BE2C (cell line): ENCODE data around the gene GAPVD1.
"Not testable (repeated sequence)": the region's sequence is repeated elsewhere in the genome, so short reads cannot be mapped to it uniquely, and the experiment has no call there.

ENCODE experiments used
- DNase-seq: peaks from one replicate; pipeline ENCODE4 v3.0.0-alpha.2; 2020
- H3K27me3 ChIP-seq: fragments of 250-450 bp; sonication (Bioruptor Pico); 2 replicates; pipeline ENCODE4 v1.5.1; 2020; ENCODE audit warnings: mild to moderate bottlenecking
- H3K36me3 ChIP-seq: fragments of 250-450 bp; sonication (Bioruptor Pico); 2 replicates; pipeline ENCODE4 v1.5.1; 2020; ENCODE audit warnings: mild to moderate bottlenecking
- H3K4me1 ChIP-seq: fragments of 250-450 bp; sonication (Bioruptor Pico); 2 replicates; pipeline ENCODE4 v1.5.1; 2020
- H3K4me3 ChIP-seq: 2 replicates; pipeline ENCODE4 v1.5.1; 2011; ENCODE audit warnings: low read depth, low read length
- H3K9me3 ChIP-seq: fragments of 250-450 bp; sonication (Bioruptor Pico); 2 replicates; pipeline ENCODE4 v1.5.1; 2020
- CTCF ChIP-seq: IDR thresholded peaks from 2 replicates; pipeline ENCODE4 v1.5.1; 2012; ENCODE audit warnings: mild to moderate bottlenecking, low read depth, low read length

Gene GAPVD1

GRCh38 chr9:125399666-125400065 is 138.0 kb downstream of the GAPVD1 start:
- Histone ChIP-seq H3K9me3 (no peaks in the 10 kb centered on the region), H3K4me1 (no peaks in the 10 kb centered on the region), H3K36me3 (no peaks in the 10 kb centered on the region), H3K27me3 (no peaks in the 10 kb centered on the region), H3K4me3 (no peak overlapping the region)
- DNase-seq: no peak
- no peak for TF ChIP-seq CTCF

GRCh38 chr9:125400232-125400631 is 138.6 kb downstream of the GAPVD1 start:
- H3K4me1 ChIP-seq, H3K36me3 ChIP-seq, H3K9me3 ChIP-seq, H3K4me3 ChIP-seq, H3K27me3 ChIP-seq, DNase-seq: not testable (repeated sequence)

GRCh38 chr9:125400725-125401716 is 139.4 kb downstream of the GAPVD1 start:
- no peaks in the 10 kb centered on the region for H3K4me1 ChIP-seq
- DNase-seq: no peak

GRCh38 chr9:125404733-125405132 is 143.1 kb downstream of the GAPVD1 start:
- Histone ChIP-seq H3K4me3 (no peak overlapping the region), H3K27me3 (no peaks in the 10 kb centered on the region), H3K9me3 (no peaks in the 10 kb centered on the region), H3K4me1 (no peaks in the 10 kb centered on the region), H3K36me3 (no peaks in the 10 kb centered on the region)
- DNase-seq: no peak
- TF ChIP-seq CTCF: no peak

More at GRCh38 chr9:125400725-125401716, 139.4 kb downstream of the GAPVD1 start:
- H3K27me3 ChIP-seq: no peaks in the 10 kb centered on the region
- no peak overlapping the region for H3K4me3 ChIP-seq
- no peaks in the 10 kb centered on the region for H3K36me3 ChIP-seq
- TF ChIP-seq CTCF: no peak
- H3K9me3 ChIP-seq: no peaks in the 10 kb centered on the region

- Histone ChIP-seq H3K27me3 (no peaks in the 10 kb centered on the region), H3K4me1 (no peaks in the 10 kb centered on the region), H3K36me3 (no peaks in the 10 kb centered on the region), H3K4me3 (no peak overlapping the region), H3K9me3 (no peaks in the 10 kb centered on the region)
- TF ChIP-seq CTCF: no peak
- no peak for DNase-seq
These were observed 144.5 kb downstream of the GAPVD1 start for GRCh38 chr9:125405938-125406809.

- no peak for DNase-seq
- Histone ChIP-seq H3K27me3 (no peaks in the 10 kb centered on the region), H3K36me3 (no peaks in the 10 kb centered on the region), H3K4me1 (no peaks in the 10 kb centered on the region), H3K4me3 (no peak overlapping the region), H3K9me3 (no peaks in the 10 kb centered on the region)
- no peak for TF ChIP-seq CTCF
These were observed 145.1 kb downstream of the GAPVD1 start for GRCh38 chr9:125406810-125407087.
